ENCODE measurements around the gene COL23A1.

Gene COL23A1

DNA sequence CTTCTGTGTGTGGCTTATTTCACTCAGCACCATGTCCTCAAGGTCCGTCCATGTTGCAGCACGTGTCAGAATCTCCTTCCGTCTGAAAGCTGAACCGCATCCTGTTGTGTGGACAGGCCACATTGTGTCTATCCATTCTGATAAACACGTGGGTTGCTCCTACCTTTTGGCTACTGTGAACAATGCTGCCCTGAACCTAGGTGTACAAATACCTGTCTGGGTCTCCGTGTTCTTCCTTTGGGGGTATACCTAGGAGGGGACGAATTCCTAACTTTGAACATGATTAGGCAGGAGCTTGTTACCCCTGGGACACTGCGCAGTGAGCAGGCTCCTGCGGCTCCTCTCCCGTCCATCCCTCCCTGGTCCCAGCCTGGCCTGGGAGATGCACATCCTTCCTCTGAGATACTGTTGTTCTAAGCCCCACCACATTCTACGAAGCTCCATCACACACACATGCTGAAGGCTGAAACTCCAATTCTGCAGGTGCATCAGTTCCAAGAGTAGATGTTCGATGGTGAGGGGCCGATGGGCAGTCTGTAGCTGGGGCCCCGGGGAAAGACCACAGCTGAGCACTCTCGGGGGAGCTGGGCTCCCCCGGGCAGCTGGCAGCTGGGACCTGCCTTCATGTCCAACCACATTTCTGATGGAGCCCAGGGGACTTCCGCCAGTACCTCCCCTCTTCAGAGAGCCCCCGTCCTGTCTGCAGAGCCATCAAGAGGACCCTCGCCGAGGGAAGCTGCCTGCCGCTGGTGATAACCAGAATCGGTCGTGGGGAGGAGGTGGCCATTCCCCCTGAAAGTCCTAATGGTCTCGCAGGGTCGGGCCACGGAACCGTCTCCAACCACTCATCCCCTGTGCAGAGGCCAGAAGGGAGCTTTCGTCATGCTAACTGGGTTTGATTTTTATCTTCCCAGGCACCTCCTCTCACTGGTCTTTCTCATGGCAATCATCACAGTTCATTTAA lies 120.9 kb downstream of the COL23A1 start:
- no peak for DNase-seq (ENCODE audit: low read depth, low spot score)
- H3K4me3 ChIP-seq (ENCODE audit: low read length), result no peak overlapping the region

DNA sequence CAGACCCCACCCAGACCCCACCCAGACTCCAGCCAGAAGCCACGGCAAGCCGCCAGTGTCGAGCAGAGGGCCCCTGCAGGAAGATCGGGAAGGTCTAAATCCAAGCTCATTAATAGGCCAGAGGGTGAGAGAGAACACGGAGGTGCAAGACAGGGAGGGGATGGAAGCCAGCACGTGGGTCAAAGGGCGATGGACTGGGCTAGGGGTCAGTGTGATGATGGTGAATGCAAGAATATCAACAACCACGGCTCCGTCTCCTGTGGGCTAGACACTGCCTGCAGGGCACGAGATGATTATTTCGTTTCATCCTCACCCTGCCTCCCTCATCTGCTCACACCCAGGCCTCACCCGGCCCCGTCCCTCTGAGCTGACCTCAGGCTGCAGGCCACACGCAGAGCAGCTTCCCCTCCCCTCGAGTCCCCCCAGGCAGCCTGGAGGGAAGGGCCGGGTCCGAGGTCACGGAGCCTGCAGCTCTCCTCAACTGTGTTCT lies 122.0 kb downstream of the COL23A1 start:
- H3K4me3 ChIP-seq (ENCODE audit: low read length), result no peak overlapping the region
- no peak for DNase-seq (ENCODE audit: low read depth, low spot score)

DNA sequence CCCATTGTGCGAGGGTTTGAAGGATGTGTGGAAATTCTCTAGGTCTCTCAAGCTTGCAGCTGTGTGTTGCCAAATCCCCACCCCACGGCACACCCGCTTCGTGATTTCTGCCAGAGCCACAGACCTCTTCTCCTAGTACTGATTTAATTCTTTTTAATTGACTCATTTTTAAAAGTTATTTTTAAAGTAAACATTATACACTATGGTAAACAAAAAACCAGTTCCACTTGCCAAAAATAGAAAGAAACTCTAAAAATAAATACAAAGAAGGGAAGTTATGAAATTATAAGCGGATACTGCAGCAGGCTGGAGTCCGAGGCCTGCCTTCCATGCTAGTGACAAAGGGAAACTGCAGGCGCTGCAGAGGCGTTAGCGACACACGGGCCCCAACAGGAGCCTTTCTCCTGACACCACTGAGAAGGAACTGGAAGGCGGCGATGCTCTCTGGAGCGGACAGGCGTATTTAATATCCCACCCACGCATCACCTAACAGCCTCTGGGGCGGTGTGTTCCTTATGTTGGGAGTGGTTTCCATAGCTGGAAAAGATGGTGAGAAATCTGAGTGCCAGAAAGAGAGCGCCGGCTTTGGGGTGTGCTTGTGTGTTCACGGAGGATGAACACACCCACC lies 122.5 kb downstream of the COL23A1 start:
- no peak for DNase-seq (ENCODE audit: low read depth, low spot score)
- no peak overlapping the region for H3K4me3 ChIP-seq (ENCODE audit: low read length)

DNA sequence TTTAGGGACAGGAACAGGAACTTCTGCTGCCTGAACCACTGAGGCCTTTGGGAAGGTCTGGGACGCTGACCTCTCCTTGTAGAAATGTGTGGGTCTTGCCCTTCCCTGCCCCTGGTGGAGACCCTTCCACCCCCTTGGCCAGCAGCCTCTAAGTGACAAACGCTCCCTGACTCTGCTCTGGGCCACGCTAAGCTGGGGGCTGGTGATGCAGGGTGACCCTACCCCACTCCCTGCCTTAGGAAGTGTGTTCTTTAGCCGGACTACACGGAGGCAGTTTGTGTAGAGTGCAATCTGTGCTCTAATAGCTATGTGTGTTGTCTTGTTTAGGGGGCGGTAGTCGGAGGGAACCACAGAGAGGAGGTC lies 123.0 kb downstream of the COL23A1 start:
- no peak overlapping the region for H3K4me3 ChIP-seq (ENCODE audit: low read length)
- DNase-seq (ENCODE audit: low read depth, low spot score), result no peak

DNA sequence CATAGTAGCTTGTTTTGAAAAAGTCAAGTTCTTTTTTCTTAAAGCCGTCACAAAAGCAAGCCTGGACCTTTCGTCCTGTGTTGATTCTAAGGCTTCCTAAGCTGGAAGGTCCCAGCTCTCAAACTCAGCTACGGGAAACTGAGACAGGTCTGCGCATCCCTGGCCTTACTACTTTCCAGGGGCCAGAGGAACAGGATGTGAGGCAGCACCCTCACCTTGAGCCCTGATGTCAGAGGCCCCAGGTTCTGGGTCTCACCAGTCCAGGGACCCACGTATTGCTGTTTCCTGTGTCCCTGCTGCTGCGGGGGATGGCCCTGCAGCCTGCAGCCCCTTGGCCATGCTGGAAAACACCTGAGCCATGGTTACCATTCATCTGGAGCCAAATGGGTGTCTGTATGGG lies 123.9 kb downstream of the COL23A1 start:
- H3K4me3 ChIP-seq (ENCODE audit: low read length), result no peak overlapping the region

DNA sequence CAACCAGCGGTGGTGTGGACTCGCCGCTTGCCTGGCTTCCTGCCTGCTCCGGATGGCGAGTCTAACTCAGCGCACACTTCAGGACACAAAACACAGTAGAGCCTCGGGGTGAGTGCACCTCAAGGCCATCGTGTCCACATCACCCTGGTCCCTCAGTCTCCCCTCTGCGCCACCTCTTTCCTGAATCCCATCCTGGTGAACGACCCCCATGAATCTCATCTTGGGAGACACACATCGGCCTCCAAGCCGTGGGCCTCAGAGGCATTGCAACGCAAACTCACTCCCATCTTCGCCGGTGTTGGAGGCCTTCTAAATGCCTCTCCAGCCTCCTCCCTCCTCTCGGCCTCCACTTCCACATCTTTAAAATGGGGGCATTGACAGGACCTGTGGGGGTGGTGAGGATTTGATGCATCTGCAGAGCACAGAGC lies 124.3 kb downstream of the COL23A1 start:
- H3K4me3 ChIP-seq (ENCODE audit: low read length), result no peak overlapping the region
- no peak for DNase-seq (ENCODE audit: low read depth, low spot score)

More for the DNA sequence above, 123.9 kb downstream of the COL23A1 start:
- no peak for DNase-seq (ENCODE audit: low read depth, low spot score)

DNA sequence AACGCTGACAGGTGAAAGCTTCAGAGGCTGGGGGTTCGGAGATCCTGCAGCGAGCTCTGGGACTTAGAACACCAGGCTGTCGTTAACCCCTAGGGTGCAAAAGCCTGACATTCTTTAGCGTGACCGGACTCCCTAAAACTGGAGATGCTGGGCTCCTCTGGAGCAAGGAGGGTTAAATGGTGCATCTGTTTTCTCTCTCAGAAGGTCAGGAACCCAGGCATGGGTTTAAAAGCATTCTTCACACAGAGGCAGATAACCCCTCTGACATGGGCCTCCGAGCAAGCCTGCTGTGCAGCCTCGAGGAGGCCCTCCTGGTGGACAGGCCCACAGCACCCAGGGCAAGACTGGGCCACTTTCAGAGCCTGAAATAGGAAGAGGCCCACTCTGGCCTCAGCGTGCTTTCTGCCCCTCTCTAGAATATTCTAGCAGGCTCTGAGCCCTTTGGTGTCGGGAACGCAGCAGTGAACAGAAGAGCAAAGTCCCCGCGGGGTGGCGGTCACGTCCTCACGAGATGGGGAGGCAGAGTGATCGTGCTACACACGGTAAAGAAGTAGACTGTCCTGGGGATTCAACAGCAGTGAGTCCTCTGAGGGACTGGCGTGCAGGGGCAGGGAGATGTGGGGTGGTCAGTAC lies 124.8 kb downstream of the COL23A1 start:
- no peak for DNase-seq (ENCODE audit: low read depth, low spot score)
- no peak overlapping the region for H3K4me3 ChIP-seq (ENCODE audit: low read length)

DNA sequence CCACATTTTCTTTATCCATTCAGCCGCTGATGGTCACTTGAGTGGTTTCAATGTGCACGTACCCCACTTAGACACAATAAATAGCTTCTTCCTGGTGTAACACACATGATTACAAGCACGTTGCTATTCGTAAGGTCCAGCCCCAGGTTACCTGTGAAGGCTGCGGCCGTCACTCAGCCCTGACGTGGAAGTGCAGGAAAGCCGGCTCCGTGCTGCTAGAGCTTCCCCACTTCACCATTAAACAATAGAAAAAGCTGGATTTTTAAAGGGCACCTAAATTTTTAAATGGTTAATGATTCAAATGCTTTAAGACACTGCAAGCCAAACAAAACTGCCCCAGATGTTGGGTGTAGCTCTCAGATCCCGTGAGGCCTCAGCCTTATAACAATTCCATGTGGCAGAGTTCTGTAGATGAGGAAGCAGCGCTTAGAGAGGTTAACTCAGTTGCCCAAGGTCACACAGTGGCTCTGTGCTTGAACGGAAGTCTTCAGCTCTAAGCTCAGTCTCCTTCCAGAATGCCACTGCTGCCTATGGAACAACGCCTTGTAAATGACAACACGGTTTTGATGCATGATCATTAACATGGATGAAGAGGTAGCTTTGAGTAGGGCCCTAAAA lies 125.7 kb downstream of the COL23A1 start:
- no peak overlapping the region for H3K4me3 ChIP-seq (ENCODE audit: low read length)
- DNase-seq (ENCODE audit: low read depth, low spot score), result no peak

DNA sequence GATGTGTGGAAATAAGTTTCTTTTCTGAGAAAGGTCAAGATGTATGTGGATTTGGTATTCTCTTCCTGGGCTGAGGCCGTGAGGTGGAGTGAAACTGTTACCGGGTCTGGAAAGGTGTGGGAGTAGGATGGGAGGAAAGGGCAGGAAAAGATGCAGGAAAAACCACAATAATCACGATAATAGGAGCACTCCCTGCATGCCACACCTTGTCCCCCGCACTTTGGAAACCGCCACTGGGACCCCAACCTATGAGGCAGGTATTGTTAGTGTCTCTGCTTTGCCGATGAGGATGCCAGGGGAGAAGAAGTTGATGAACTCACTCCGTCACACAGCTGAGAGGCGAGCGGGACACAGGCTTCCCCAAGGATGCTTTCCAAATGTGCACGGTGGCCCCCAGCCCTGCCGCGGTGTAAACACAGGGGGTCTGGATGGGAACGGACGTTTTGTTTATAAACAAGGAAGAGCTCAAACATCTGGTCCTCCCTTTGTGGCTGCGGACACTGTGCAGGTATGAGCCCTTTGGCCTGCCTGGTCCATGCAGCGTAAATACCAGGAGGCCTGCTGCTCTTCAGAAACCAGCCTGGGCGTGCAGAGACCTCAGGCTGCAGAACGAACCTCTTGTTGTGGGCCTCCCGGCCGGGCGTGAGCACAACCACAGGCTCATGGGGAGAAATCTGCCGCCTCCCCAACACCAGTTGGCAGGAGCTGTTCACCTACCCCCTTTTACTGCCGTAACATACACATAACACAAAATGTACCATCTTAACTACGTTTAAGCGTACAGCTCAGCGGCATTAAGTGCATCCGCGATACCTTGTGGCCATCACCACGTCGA lies 126.7 kb downstream of the COL23A1 start:
- no peak overlapping the region for H3K4me3 ChIP-seq (ENCODE audit: low read length)
- DNase-seq (ENCODE audit: low read depth, low spot score), result no peak

DNA sequence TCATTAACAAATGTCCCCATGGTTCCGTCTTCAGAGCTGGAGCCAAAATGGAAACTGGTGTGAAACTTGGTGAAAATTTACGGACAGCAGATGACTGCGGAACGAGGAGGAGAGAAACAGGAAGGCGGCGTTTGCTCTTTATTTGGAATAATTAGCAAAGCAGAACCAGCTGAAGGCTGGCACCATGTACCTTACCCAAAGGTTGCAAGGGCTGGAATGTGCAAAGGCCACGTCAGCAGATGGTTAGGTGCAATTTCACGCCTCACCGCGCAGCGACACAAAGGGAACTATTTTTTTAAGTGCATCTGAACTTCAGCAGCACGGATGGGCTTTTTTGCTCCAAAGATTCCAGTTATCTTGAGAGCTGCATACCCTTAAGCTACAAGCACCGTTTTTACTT lies 127.4 kb downstream of the COL23A1 start:
- H3K4me3 ChIP-seq (ENCODE audit: low read length), result no peak overlapping the region
- DNase-seq (ENCODE audit: low read depth, low spot score), result no peak

DNA sequence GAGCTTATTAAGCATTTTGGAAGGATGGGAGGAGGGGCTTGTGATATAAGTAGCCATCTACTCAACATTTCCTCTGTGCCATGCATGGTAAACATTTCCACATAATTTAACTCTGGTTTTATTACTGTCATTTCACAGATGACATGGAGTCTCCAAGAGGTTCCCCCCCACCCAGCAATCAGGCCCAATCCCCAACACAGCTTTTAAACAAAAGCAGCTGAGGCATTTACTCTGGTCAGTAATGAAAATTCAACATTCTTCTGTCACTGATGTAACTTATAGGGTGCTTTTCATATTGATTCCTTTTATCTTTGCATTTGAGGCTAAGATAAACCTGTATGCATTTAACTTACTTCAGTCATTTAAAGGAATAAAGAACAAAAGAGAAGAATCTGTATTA lies 128.1 kb downstream of the COL23A1 start:
- DNase-seq (ENCODE audit: low read depth, low spot score), result no peak

DNA sequence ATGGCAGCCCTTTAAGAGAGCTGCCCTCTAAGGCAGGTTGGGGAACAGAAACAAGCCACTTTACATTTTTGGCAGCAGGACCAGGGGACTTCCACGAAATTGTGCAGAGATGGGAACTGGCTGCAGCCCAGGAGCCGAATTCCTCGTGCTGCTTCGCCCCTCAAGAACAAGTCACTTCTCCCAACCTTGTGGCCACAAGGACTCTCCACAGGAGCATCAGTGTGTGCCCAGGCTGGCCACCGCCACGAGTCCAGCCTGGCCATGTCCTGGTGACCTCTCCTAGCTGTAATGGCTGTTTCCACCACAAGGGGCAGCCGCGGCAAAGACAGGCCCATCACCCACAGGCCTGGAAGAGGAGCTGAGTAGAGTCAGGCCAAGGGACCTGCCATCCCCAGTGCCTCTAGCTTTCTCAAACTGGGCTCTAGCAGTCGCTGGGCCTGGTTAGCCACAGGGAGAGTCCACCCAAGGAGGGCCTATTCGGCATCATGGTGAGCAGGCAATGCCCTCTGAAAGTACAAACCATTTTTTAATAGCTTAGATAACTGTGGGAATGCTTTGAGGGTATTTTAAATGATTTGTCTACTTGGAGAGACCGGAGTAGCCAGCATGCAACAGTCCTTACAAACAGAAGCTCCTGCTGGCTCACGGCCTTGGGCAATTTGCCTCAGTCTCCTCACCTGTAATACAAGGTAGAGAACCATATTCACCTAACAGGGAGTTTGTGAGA lies 129.0 kb downstream of the COL23A1 start:
- no peak overlapping the region for H3K4me3 ChIP-seq (ENCODE audit: low read length)
- DNase-seq (ENCODE audit: low read depth, low spot score), result no peak

More for the DNA sequence above, 128.1 kb downstream of the COL23A1 start:
- no peak overlapping the region for H3K4me3 ChIP-seq (ENCODE audit: low read length)

DNA sequence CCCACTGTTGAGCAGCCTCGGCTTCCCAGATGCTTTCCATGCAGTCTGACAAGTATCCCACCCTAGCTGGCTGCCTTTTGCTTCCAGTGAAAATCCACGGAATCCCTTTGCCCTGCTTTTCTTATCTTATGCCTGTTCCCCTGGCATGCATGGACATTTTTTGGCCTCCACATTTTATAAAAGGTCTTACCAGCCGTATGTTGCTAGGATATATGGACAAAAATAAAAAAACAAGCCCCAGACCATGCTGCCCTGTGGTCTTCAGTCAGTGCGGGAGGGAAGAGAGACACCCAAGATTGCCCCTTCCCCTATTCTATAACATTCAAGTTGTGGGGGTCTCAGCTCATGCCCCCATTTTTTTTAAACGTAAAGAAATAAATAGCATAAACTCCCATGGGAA lies 129.6 kb downstream of the COL23A1 start:
- DNase-seq (ENCODE audit: low read depth, low spot score), result no peak
- no peak overlapping the region for H3K4me3 ChIP-seq (ENCODE audit: low read length)

DNA sequence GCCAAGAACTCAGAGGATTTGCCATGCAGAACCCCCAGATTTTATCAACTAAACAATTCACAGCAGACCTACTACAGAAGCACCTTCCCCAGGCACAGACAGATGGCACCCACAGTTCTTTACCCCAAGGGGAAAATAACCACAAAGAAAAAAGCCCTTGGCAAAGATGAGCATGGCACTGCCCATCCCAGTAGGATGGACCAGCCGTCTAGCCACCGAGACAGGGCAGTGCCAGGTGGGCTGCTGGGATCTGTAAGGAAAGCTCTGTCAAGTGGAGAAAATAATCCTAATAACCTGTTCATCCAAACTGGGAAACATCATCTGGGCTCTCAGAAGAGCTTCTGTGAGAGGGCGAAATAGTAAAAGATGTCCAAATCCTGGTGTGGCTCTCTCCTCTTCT lies 130.0 kb downstream of the COL23A1 start:
- DNase-seq (ENCODE audit: low read depth, low spot score), result no peak
- no peak overlapping the region for H3K4me3 ChIP-seq (ENCODE audit: low read length)

DNA sequence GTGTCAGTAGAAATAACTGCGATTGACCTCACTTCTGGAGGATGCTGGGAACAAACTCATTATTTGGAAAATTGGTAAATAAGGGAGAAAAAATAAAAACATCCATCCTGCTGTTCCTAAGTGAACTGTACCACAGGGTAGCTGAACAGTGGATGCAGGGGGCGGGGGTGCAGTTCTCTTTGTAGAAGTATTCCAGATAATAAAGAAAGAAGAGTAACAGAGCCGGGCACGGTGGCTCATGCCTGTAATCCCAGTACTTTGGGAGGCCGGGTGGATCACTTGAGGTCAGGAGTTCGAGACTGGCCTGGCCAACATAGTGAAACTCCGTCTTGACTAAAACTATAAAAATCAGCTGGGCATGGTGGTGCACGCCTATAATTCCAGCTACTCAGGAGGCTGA lies 132.1 kb downstream of the COL23A1 start:
- no peak overlapping the region for H3K4me3 ChIP-seq (ENCODE audit: low read length)
- no peak for DNase-seq (ENCODE audit: low read depth, low spot score)

DNA sequence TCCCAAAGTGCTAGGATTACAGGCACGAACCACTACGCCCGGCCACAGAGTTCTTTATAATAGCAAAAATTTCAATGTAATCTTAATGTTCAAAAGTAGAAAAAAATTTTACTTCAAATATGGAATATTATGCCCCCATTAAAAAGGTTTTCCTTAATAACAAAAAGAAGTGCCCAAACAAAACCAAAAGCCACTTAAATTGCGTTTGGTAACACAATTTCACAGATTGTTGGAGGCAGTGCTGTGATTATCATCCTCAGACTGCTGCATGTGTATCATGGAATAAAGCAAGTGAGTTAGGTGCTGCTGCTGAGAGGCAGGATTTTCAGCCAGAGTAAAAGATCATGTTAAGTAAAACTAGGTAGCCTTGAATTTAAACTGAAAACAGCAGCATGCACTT lies 132.7 kb downstream of the COL23A1 start:
- no peak overlapping the region for H3K4me3 ChIP-seq (ENCODE audit: low read length)
- no peak for DNase-seq (ENCODE audit: low read depth, low spot score)

DNA sequence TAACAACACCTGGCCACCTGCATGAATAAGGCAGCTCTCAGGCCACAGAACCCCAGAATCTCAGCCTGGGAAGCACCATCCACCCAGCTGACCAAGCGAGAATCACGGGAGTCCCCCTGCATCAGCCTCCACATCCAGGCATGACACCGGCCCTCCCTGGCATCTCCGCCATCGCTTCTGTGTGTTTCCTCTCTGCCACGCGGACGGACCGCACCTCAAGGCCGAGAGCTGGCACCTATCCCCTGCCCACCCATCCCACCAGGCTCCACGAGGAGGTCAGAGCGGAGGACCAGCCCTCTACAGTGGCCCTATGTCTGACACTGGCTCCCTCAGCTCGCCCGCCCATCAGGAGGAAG lies 134.7 kb downstream of the COL23A1 start:
- no peak overlapping the region for H3K4me3 ChIP-seq (ENCODE audit: low read length)
- no peak for DNase-seq (ENCODE audit: low read depth, low spot score)

DNA sequence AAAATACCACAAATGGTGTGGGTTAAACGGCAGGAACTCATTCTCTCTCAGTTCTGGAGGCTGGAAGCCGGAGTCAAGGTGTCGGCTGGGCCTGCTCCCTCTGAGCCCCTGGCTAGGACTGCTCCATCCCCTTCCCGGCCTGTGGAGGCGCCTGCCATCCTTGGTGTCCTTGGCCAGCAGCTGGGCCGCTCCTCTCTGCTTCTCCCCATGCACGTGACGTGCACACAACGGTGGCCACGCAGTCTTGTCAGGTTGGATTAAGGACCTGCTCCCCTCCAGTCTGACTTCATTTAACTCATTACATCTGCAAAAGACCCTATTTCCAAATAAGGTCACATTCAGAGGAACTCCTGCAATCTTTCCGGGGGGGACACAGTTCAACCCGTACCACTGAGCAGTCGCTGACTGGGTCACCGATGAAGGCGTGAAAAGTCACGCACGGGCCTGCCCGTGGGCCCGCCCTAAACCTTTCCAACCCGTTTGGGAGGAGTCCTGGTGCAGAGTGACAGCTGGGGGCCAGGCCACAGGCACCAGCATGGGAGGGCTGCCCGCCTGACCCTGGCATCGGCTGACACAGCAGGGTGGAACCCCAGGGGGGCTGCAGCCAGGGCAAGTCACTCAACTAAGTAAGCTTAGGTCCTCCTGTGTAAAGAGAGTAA lies 135.2 kb downstream of the COL23A1 start:
- H3K4me3 ChIP-seq (ENCODE audit: low read length), result no peak overlapping the region
- no peak for DNase-seq (ENCODE audit: low read depth, low spot score)
